ENCODE measurements around the gene HPF1. TPM values are rescaled to one million over a fixed set of nuclear protein-coding genes. Genes with fewer than 3 reads are reported as not detected.
A peak's percentile ranks its signal among the peaks of the same experiment; 100 is the strongest.
"Not testable (repeated sequence)": the region's sequence is repeated elsewhere in the genome, so short reads cannot be mapped to it uniquely, and the experiment has no call there.

The HPF1 gene
- total RNA-seq, 1 donor from 2014 or later: 18.9 TPM

DNA sequence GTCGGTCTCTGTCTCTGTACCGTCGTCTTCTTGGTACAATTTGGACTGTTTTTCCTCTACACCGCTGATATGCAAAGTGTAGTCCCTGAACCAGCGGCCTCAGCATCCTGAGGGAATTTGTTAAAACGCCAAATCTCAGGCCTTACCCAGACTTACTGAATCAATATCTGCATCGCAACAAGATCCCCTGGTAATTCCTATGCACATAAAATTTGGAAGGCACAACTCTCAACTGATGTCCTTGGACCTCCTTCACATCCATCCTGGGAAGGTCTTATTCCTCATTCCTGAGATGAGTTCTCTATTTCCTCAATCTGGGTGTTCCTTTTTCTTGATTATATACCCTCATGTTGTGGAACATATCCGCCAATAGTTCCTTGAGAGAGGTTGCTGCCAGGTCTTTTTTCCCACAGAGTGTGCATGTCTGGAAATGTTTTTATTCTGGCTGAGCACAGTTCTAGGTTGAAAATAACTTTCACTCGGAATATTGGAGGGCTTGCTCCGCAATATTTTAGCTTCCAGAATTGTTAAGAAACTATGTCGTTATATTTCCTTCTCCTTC is 738 bp upstream of the HPF1 start:
- no peaks in the 10 kb centered on the region for H3K9me3 ChIP-seq (replicated peaks)
- H3K4me3 ChIP-seq: peak overlapping the region; percentile 84
- intact Hi-C loops (cut with micrococcal nuclease): no loop called here
- peaks cover 28% of the 10 kb centered on the region for H3K4me1 ChIP-seq
- H3K36me3 ChIP-seq: peaks cover under 1% of the 10 kb centered on the region
- no peak for DNase-seq
- TF ChIP-seq, protein P1, sequence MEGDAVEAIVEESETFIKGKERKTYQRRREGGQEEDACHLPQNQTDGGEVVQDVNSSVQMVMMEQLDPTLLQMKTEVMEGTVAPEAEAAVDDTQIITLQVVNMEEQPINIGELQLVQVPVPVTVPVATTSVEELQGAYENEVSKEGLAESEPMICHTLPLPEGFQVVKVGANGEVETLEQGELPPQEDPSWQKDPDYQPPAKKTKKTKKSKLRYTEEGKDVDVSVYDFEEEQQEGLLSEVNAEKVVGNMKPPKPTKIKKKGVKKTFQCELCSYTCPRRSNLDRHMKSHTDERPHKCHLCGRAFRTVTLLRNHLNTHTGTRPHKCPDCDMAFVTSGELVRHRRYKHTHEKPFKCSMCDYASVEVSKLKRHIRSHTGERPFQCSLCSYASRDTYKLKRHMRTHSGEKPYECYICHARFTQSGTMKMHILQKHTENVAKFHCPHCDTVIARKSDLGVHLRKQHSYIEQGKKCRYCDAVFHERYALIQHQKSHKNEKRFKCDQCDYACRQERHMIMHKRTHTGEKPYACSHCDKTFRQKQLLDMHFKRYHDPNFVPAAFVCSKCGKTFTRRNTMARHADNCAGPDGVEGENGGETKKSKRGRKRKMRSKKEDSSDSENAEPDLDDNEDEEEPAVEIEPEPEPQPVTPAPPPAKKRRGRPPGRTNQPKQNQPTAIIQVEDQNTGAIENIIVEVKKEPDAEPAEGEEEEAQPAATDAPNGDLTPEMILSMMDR (IDR thresholded peaks at IDR 0.05; ENCODE audit: borderline replicate concordance): no peak
- H3K27me3 ChIP-seq (ENCODE audit: low read depth): no peaks in the 10 kb centered on the region
- peak overlapping the region; percentile 77 for H3K27ac ChIP-seq (replicated peaks)

DNA sequence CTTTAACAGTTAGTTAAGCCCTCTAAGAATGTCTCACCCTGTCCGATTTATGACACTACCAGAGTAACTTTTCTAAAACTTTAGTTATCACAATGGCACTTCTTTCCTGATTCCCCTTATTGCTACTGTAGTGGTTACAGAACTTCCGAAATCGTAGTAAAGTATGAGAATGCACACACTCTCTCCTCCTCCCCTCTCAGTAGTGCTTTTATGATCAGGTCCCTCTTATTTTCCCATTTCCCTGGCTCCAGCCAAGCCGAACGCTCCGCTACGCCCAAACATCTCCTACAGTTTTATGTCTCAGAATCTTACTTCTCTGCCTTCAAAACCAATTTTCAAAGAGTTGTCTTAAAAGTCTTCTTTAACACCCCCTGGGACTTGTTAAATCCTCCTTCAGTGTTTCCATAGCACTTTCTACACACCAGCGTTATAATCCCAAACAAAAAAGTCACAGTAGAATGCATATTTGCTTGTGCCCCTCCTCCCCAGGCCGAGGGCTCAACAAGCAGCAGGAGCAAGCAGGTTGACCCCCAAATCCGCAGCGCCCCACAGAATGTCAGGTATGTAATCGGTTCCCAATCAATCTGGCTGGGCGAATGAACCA is 671 bp downstream of the HPF1 start:
- Histone ChIP-seq H3K27ac (replicated peaks) (peak overlapping the region; percentile 77), H3K4me1 (peaks cover 28% of the 10 kb centered on the region), H3K4me3 (peak overlapping the region; percentile 84), H3K36me3 (peaks cover 15% of the 10 kb centered on the region), H3K27me3 (ENCODE audit: low read depth) (no peaks in the 10 kb centered on the region), H3K9me3 (replicated peaks) (no peaks in the 10 kb centered on the region)
- no peak for DNase-seq
- intact Hi-C loops (cut with micrococcal nuclease): no loop called here
- TF ChIP-seq, protein P1 (IDR thresholded peaks at IDR 0.05; ENCODE audit: borderline replicate concordance): no peak

DNA sequence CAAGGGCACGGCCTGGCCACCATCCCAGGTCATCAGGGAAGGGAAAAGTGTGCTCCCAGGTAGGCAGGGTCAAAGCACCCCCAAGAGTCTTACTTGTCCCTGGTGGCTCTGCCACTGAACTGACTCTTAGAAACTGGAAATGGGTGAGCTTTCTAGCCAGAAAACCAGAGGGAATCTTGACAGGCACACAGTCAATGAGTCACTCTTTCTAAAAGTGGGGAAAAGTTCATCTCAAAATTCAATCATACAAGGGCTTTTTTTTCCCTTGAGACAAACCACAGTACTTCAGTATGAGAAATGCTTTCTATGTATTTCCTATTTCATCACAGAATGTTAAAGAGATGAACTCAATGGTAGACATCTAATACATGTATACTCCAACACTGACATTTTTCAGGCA is 12.5 kb downstream of the HPF1 start:
- no peaks in the 10 kb centered on the region for H3K4me1 ChIP-seq

DNA sequence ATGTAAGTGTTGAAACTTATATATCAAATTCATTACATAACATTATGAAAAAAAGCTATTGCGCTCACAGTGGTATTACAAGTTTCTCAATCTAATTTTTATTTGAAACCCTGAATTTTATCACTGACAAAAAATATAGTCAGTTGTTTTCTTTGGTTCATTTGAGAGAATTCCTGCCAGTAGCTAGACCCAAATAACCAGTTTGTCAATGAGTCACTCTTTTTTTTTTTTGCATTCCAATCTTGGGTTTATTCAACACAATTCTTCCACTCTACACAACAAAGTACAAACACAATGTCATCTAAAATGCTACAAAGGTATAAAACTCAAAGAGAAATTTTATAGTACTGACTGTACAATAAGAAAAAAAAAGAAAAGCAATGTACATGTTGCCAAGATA is 13.1 kb downstream of the HPF1 start:
- intact Hi-C loops (cut with micrococcal nuclease): no loop called here
- Histone ChIP-seq H3K9me3 (replicated peaks) (no peaks in the 10 kb centered on the region), H3K27me3 (ENCODE audit: low read depth) (no peaks in the 10 kb centered on the region), H3K4me3 (no peak overlapping the region), H3K4me1 (no peaks in the 10 kb centered on the region), H3K36me3 (peaks cover 52% of the 10 kb centered on the region), H3K27ac (replicated peaks) (no peak overlapping the region)
- no peak for DNase-seq
- TF ChIP-seq, protein P1 (IDR thresholded peaks at IDR 0.05; ENCODE audit: borderline replicate concordance): no peak

More for the DNA sequence above, 12.5 kb downstream of the HPF1 start:
- H3K27me3 ChIP-seq (ENCODE audit: low read depth): no peaks in the 10 kb centered on the region
- TF ChIP-seq, protein P1 (IDR thresholded peaks at IDR 0.05; ENCODE audit: borderline replicate concordance): no peak
- intact Hi-C loops (cut with micrococcal nuclease): no loop called here
- H3K27ac ChIP-seq (replicated peaks): no peak overlapping the region
- no peak overlapping the region for H3K4me3 ChIP-seq
- H3K36me3 ChIP-seq: peaks cover 51% of the 10 kb centered on the region
- H3K9me3 ChIP-seq (replicated peaks): no peaks in the 10 kb centered on the region
- DNase-seq: no peak

DNA sequence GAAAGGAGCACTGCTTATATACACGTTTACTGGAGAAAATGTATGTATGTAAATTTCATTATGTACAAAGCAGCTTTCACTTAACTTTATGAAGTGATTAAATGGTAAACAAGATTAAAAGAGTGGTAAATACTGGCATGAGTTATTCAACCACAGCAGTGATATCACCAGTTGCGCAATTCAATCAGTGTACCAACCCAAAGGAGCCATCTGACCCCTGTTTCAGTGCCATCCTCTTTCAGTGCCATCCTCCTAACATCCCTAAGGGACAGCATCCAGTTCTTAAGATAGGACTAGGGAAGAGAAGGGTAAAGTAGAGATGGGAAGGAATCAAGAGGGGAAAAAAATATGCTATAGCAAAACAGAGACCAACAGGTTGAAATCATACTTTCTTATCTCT is 16.2 kb downstream of the HPF1 start:
- Histone ChIP-seq H3K27me3 (ENCODE audit: low read depth) (no peaks in the 10 kb centered on the region), H3K4me1 (no peaks in the 10 kb centered on the region), H3K4me3 (no peak overlapping the region), H3K36me3 (peaks cover 59% of the 10 kb centered on the region), H3K27ac (replicated peaks) (no peak overlapping the region), H3K9me3 (replicated peaks) (no peaks in the 10 kb centered on the region)
- no peak for DNase-seq
- intact Hi-C loops (cut with micrococcal nuclease): no loop called here
- TF ChIP-seq, protein P1 (IDR thresholded peaks at IDR 0.05; ENCODE audit: borderline replicate concordance): no peak

DNA sequence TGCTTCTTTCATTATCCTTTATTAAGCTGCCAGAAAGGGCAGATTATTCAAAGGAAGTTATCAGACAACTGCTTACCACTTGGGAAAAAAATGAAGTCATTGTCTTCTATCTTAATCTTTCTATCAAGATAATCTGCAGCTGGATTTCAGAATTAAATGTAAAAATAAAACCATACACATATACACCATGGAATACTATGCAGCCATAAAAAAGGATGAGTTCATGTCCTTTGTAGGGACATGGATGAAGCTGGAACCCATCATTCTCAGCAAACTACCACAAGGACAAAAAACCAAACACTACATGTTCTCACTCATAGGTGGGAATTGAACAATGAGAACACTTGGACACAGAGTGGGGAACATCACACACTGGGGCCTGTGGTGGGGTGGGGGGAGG is 19.1 kb downstream of the HPF1 start:
- DNase-seq; H3K27me3 ChIP-seq (ENCODE audit: low read depth); H3K4me1 ChIP-seq; H3K9me3 ChIP-seq (replicated peaks); H3K27ac ChIP-seq (replicated peaks); H3K4me3 ChIP-seq; intact Hi-C loops (cut with micrococcal nuclease): not testable (repeated sequence)
- peaks cover 49% of the 10 kb centered on the region for H3K36me3 ChIP-seq
